ENCODE data around the gene CNTF. TPM values are rescaled to one million over a fixed set of nuclear protein-coding genes. Genes with fewer than 3 reads are reported as not detected.

CNTF gene
- total and polyA plus RNA-seq, 2 of the 4 experiments (the other 2 are of a cell fraction), result 1.2 to 2.3 TPM

DNA sequence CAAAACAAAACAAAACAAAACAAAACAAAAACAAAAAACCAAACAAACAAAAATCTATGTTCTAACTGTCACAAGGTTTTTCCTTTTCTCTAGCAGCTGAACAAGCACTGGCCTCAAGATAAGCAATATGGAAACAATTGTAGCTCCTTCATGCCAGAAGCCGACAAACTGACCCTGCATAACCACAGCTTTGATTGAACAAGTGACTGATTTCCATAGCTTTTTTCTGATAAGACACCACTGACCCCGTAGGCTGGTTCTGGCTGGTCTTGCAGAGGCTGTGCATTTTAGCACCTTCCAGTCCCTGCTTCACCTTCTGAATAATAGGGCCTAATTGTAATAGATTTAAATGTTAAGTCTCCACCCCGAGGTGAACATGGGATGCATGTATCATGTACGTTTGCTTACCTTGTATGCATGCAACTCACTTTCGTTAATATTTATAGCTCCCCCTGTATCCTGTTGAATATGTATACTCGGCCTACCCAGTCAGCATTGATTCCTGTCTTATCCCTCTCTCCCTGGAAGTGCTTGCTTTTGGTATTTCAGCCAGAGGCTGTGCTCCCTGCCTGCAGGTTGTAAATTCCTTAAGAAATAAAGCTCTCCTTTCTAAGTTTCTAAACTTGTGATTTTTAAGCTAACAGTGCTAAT lies 49.6 kb downstream of the CNTF start:
- Histone ChIP-seq H3K4me1 (ENCODE audit: control insufficient read depth, insufficient read depth, low read length) (no peaks in the 10 kb centered on the region), H3K14ac (replicated peaks; ENCODE audit: low read depth, low read length) (no peak overlapping the region), H4K20me1 (ENCODE audit: insufficient read depth, low read length) (no peaks in the 10 kb centered on the region), H3K56ac (ENCODE audit: extremely low read depth, insufficient read depth, low read length) (no peak overlapping the region), H2BK15ac (ENCODE audit: low read depth, low read length) (no peak overlapping the region), H3K9ac (ENCODE audit: low read depth, low read length) (no peak overlapping the region), H4K8ac (ENCODE audit: low read depth in 2 of 2, low read length in 2 of 2) (no peak overlapping the region), H3K36me3 (ENCODE audit: control insufficient read depth, insufficient read depth, low read length) (no peaks in the 10 kb centered on the region), H3K79me1 (ENCODE audit: low read depth in 1 of 2, low read length in 2 of 2) (no peaks in the 10 kb centered on the region), H2BK120ac (ENCODE audit: low read depth, low read length) (no peak overlapping the region), H3K18ac (ENCODE audit: low read depth, low read length) (no peak overlapping the region), H2AK9ac (replicated peaks; ENCODE audit: low read depth, low read length, poor library complexity) (no peak overlapping the region), H3K4me2 (ENCODE audit: low read depth, low read length) (no peak overlapping the region), H4K5ac (ENCODE audit: low read depth, low read length) (no peak overlapping the region), H2BK20ac (ENCODE audit: low read depth, low read length) (no peak overlapping the region), H3K4me3 (ENCODE audit: insufficient read depth, low read depth, low read length) (no peak overlapping the region), H2BK5ac (ENCODE audit: low read depth, low read length, poor library complexity, severe bottlenecking) (no peak overlapping the region), H3K23ac (ENCODE audit: low read depth, low read length) (no peak overlapping the region), H3K27ac (ENCODE audit: insufficient read depth, low read length) (no peak overlapping the region), H2AFZ (replicated peaks; ENCODE audit: low read length, poor library complexity) (no peak overlapping the region), H3K9me1 (ENCODE audit: insufficient read depth, low read length) (no peaks in the 10 kb centered on the region), H2AK5ac (ENCODE audit: low read depth, low read length) (no peak overlapping the region), H3K4ac (ENCODE audit: low read depth, low read length) (no peak overlapping the region), H3K27me3 (ENCODE audit: control insufficient read depth, insufficient read depth, low read length) (peaks cover 2% of the 10 kb centered on the region), H4K91ac (ENCODE audit: insufficient read depth, low read depth, low read length) (no peak overlapping the region), H3K9me3 (ENCODE audit: control insufficient read depth, insufficient read depth, low read length) (no peaks in the 10 kb centered on the region)
- WGBS, 2 experiments (ENCODE audit: extremely low coverage in 2 of 2, insufficient read length in 1 of 2), result 88% methylated on average over 1 of the region's 6 CpGs; no CpG with 5 or more reads in 1 of the 2 experiments
- in situ Hi-C loops (cut with MboI; ENCODE audit: low sequenced_read_pairs) (no loop called here), intact Hi-C loops (cut with micrococcal nuclease) (no loop called here), dilution Hi-C loops (cut with HindIII; ENCODE audit: low sequenced_read_pairs, unreplicated experiment) (no loop called here)
- CTCF ChIA-PET, result interaction anchor here (0.6 to 1.3 kb wide), 3 partner anchors 48 to 105 kb away, joined by 3 to 7 read pairs (median 5); no protein-coding TSS in a partner anchor
- DNase-seq (no peak), ATAC-seq (ENCODE audit: low read depth) (no peak)
- no TSS peak for BruUV-seq (replicated peaks)
- POLR2A ChIA-PET (ENCODE audit: unreplicated experiment), result no interaction called here
- TF ChIP-seq RAD21 (IDR thresholded peaks at IDR 0.05; ENCODE audit: low read length) (no peak), CEBPB (IDR thresholded peaks at IDR 0.05; ENCODE audit: low read depth, low read length) (no peak), POLR2A (IDR thresholded peaks at IDR 0.05; ENCODE audit: low read depth, low read length) (no peak)
